GM23338 (cell line): Measurements from ENCODE around the gene CCL20. TPM values are rescaled to one million over a fixed set of nuclear protein-coding genes. Genes with fewer than 3 reads are reported as not detected.

Experiments
- ATAC-seq: fragments of 200-7000 bp; cut with Tn5 transposase; 3 replicates; pipeline ENCODE4 v1.9.1; 2020
- DNase-seq: peaks from one replicate; pipeline ENCODE4 v3.0.0-alpha.2; 2015; ENCODE audit warnings: low spot score
- H2AFZ ChIP-seq: fragments of 200-600 bp; sonication (generic); 2 replicates; pipeline ENCODE4 v1.8.0; 2016; ENCODE audit warnings: antibody characterized with exemption, mild to moderate bottlenecking, moderate library complexity
- H3F3A ChIP-seq: fragments of 200-600 bp; sonication (generic); replicated peaks from 2 replicates; pipeline ENCODE4 v1.8.0; 2017; ENCODE audit warnings: antibody characterized with exemption, mixed run types, low read depth
- H3K27ac ChIP-seq: fragments of 200-600 bp; sonication (generic); 2 replicates; pipeline ENCODE4 v1.6.1; 2016; ENCODE audit warnings: low read depth
- H3K27me3 ChIP-seq: fragments of 200-600 bp; sonication (generic); 2 replicates; pipeline ENCODE4 v1.8.0; 2016; ENCODE audit warnings: mild to moderate bottlenecking, mixed run types, moderate library complexity; ENCODE audit not compliant: insufficient read depth
- H3K36me3 ChIP-seq: fragments of 200-600 bp; sonication (generic); 2 replicates; pipeline ENCODE4 v1.8.0; 2016; ENCODE audit warnings: mild to moderate bottlenecking; ENCODE audit not compliant: insufficient read depth
- H3K4me1 ChIP-seq: fragments of 200-600 bp; sonication (generic); 2 replicates; pipeline ENCODE4 v1.8.0; 2016; ENCODE audit warnings: mild to moderate bottlenecking, moderate library complexity; ENCODE audit not compliant: insufficient read depth
- H3K4me2 ChIP-seq: fragments of 200-600 bp; sonication (generic); 2 replicates; pipeline ENCODE4 v1.7.1; 2017; ENCODE audit warnings: mixed run types
- H3K4me3 ChIP-seq: fragments of 200-600 bp; sonication (generic); 2 replicates; pipeline ENCODE4 v1.6.1; 2016; ENCODE audit warnings: mixed run types
- H3K79me2 ChIP-seq: fragments of 200-600 bp; sonication (generic); replicated peaks from 2 replicates; pipeline ENCODE4 v1.8.0; 2017; ENCODE audit warnings: mild to moderate bottlenecking; ENCODE audit not compliant: insufficient read depth
- H3K9me2 ChIP-seq: fragments of 200-600 bp; sonication (generic); 2 replicates; pipeline ENCODE4 v1.8.0; 2017; ENCODE audit not compliant: insufficient read depth
- H4K20me1 ChIP-seq: fragments of 200-600 bp; sonication (generic); replicated peaks from 2 replicates; pipeline ENCODE4 v1.8.0; 2017; ENCODE audit warnings: mild to moderate bottlenecking; ENCODE audit not compliant: insufficient read depth
- H3K27ac Mint-ChIP-seq: 2 replicates; pipeline ENCODE4 v1.8.0; 2020; ENCODE audit warnings: inconsistent platforms, mild to moderate bottlenecking, moderate library complexity, mixed read lengths
- H3K27me3 Mint-ChIP-seq: 3 replicates; pipeline ENCODE4 v1.8.0; 2022; ENCODE audit warnings: low read depth, mild to moderate bottlenecking, moderate library complexity, mixed read lengths, inconsistent platforms; ENCODE audit not compliant: insufficient read depth, poor library complexity
- H3K36me3 Mint-ChIP-seq: 3 replicates; pipeline ENCODE4 v1.8.0; 2021; ENCODE audit warnings: low read depth, mild to moderate bottlenecking, inconsistent platforms, moderate library complexity, mixed read lengths
- H3K4me1 Mint-ChIP-seq: 3 replicates; pipeline ENCODE4 v1.8.0; 2020; ENCODE audit warnings: mild to moderate bottlenecking, inconsistent platforms, mixed read lengths
- H3K4me3 Mint-ChIP-seq: 3 replicates; pipeline ENCODE4 v1.8.0; 2021; ENCODE audit warnings: moderate library complexity, mild to moderate bottlenecking, inconsistent platforms, mixed read lengths
- H3K9me3 Mint-ChIP-seq: 3 replicates; pipeline ENCODE4 v1.8.0; 2020; ENCODE audit warnings: moderate library complexity, mild to moderate bottlenecking, inconsistent platforms, mixed read lengths
- EZH2 ChIP-seq: fragments of 200-600 bp; sonication (generic); IDR thresholded peaks from one replicate; pipeline ENCODE4 v1.8.0; 2017; ENCODE audit warnings: antibody characterized with exemption, mild to moderate bottlenecking, low read depth; ENCODE audit not compliant: unreplicated experiment
- JUNB ChIP-seq: IDR thresholded peaks from one replicate; pipeline ENCODE4 v1.6.1; 2016; ENCODE audit warnings: antibody characterized with exemption; ENCODE audit not compliant: unreplicated experiment
- ZNF331 ChIP-seq: fragments of 250-450 bp; sonication (Bioruptor Pico); IDR thresholded peaks from 2 replicates; pipeline ENCODE4 v1.5.0; 2020; ENCODE audit warnings: low read depth, mild to moderate bottlenecking, moderate library complexity
- polyA plus RNA-seq: library from polyadenylated mRNA; unstranded; fragments of >200 nt; fragmentation: Nextera tagmentation; extraction: Ambion mirVana; gene quantifications from 2 replicates; pipeline ENCODE4 v1.2.1, GENCODE V29; 2016
- total RNA-seq: library from RNA; depleted of rRNA; stranded (reverse); fragments of >200 nt; shearing (Covaris generic); gene quantifications from 2 replicates; pipeline ENCODE4 v1.2.3, GENCODE V29; 2014
- TF ChIP-seq, protein P1 (sequence below): IDR thresholded peaks from one replicate; pipeline ENCODE4 v1.6.1; 2018; ENCODE audit warnings: antibody characterized with exemption; ENCODE audit not compliant: unreplicated experiment
- TF ChIP-seq, protein P2 (sequence below): IDR thresholded peaks from 2 replicates; pipeline ENCODE4 v1.6.1; 2016; ENCODE audit warnings: antibody characterized with exemption
- TF ChIP-seq, protein P3 (sequence below), 2 experiments: fragments of 200-600 bp in 1 of 2; sonication (generic) in 1 of 2; conservative IDR thresholded peaks; 2 replicates each; pipeline versions ENCODE4 v1.5.1 to v1.6.1; 2016 to 2017; ENCODE audit warnings: antibody characterized with exemption in 2 of 2, low read depth in 2 of 2, mild to moderate bottlenecking in 2 of 2, moderate library complexity in 1 of 2

CCL20 gene
- total and polyA plus RNA-seq, 2 experiments from 2014 or later = not detected

DNA sequence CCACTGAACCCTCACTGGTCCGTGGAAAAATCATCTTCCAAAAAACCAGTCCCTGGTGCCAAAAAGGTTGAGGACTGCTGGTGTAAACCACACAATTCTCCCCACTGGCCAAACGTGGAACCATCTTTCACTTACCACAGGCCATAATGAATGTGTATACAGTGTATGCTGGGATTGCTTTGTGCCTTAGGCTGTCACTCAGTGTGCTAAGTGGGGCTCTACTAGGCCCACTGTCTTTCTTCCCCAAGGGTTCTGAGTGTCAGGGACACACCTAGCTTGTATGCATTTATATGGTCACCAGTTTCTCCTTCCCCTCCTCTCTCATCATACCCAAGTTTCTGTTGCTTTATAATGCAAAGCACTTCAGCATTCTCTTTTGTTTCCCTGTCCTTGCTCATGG lies 40.7 kb upstream of the CCL20 start (continued):
- TF ChIP-seq, protein P1, sequence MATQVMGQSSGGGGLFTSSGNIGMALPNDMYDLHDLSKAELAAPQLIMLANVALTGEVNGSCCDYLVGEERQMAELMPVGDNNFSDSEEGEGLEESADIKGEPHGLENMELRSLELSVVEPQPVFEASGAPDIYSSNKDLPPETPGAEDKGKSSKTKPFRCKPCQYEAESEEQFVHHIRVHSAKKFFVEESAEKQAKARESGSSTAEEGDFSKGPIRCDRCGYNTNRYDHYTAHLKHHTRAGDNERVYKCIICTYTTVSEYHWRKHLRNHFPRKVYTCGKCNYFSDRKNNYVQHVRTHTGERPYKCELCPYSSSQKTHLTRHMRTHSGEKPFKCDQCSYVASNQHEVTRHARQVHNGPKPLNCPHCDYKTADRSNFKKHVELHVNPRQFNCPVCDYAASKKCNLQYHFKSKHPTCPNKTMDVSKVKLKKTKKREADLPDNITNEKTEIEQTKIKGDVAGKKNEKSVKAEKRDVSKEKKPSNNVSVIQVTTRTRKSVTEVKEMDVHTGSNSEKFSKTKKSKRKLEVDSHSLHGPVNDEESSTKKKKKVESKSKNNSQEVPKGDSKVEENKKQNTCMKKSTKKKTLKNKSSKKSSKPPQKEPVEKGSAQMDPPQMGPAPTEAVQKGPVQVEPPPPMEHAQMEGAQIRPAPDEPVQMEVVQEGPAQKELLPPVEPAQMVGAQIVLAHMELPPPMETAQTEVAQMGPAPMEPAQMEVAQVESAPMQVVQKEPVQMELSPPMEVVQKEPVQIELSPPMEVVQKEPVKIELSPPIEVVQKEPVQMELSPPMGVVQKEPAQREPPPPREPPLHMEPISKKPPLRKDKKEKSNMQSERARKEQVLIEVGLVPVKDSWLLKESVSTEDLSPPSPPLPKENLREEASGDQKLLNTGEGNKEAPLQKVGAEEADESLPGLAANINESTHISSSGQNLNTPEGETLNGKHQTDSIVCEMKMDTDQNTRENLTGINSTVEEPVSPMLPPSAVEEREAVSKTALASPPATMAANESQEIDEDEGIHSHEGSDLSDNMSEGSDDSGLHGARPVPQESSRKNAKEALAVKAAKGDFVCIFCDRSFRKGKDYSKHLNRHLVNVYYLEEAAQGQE = no peak
- no peak for TF ChIP-seq EZH2
- TF ChIP-seq, protein P2, sequence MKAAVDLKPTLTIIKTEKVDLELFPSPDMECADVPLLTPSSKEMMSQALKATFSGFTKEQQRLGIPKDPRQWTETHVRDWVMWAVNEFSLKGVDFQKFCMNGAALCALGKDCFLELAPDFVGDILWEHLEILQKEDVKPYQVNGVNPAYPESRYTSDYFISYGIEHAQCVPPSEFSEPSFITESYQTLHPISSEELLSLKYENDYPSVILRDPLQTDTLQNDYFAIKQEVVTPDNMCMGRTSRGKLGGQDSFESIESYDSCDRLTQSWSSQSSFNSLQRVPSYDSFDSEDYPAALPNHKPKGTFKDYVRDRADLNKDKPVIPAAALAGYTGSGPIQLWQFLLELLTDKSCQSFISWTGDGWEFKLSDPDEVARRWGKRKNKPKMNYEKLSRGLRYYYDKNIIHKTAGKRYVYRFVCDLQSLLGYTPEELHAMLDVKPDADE = no peak

DNA sequence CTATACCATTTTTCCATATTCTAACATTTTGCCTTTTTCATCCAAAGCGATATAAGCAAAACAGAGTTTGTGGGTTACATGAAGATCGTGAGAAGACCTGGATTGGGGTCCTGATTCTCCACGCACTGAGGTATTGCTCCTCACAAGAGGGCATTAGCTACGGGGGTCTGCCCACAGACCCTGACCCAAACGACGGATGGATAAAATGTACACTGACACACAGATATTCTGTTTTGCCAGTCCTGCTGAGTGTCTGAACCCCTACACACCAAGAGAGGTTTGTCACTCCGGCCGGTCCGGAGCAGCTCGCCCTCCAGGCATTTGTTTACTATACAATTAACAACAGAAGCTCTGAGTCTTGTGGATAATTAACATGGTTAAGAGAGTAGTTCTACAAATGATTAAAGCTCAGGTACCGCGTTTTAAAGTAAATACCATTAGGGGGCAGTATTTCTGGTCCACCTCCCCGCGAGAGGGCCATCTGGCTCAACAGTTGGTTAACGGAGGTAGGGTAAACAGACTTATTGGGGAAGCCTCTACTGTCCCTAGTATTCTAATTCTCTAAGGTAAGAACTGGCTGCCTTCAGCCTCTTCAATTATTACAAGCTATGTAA lies 39.5 kb upstream of the CCL20 start:
- TF ChIP-seq ZNF331 (CRISPR knock-in tag) = no peak
- no peak for TF ChIP-seq JUNB
- TF ChIP-seq, protein P3, sequence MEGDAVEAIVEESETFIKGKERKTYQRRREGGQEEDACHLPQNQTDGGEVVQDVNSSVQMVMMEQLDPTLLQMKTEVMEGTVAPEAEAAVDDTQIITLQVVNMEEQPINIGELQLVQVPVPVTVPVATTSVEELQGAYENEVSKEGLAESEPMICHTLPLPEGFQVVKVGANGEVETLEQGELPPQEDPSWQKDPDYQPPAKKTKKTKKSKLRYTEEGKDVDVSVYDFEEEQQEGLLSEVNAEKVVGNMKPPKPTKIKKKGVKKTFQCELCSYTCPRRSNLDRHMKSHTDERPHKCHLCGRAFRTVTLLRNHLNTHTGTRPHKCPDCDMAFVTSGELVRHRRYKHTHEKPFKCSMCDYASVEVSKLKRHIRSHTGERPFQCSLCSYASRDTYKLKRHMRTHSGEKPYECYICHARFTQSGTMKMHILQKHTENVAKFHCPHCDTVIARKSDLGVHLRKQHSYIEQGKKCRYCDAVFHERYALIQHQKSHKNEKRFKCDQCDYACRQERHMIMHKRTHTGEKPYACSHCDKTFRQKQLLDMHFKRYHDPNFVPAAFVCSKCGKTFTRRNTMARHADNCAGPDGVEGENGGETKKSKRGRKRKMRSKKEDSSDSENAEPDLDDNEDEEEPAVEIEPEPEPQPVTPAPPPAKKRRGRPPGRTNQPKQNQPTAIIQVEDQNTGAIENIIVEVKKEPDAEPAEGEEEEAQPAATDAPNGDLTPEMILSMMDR (conservative IDR thresholded peaks at IDR 0.05; ENCODE audit: low read depth in 2 of 2) = peak; percentile 70 to 72
- peaks cover 4% of the 10 kb centered on the region for H3K27me3 Mint-ChIP-seq
- no peak overlapping the region for H3K4me3 Mint-ChIP-seq
- Histone ChIP-seq H3K27me3 (no peaks in the 10 kb centered on the region), H3K36me3 (no peaks in the 10 kb centered on the region), H4K20me1 (no peaks in the 10 kb centered on the region), H3K27ac (no peak overlapping the region), H3K9me2 (no peaks in the 10 kb centered on the region), H3K4me2 (no peak overlapping the region), H3K4me3 (no peak overlapping the region), H3K79me2 (no peaks in the 10 kb centered on the region), H2AFZ (no peak overlapping the region; the same call in 1 of the 2 replicates), H3K4me1 (peaks cover 17% of the 10 kb centered on the region), H3F3A (no peaks in the 10 kb centered on the region)
- H3K36me3 Mint-ChIP-seq = no peaks in the 10 kb centered on the region
- peaks cover 2% of the 10 kb centered on the region; the same call in 2 of the 3 replicates for H3K9me3 Mint-ChIP-seq
- peaks cover 16% of the 10 kb centered on the region for H3K4me1 Mint-ChIP-seq
- no peak overlapping the region for H3K27ac Mint-ChIP-seq
- DNase-seq (peak; percentile 77), ATAC-seq (peak; percentile 88)
